Ascending aorta (tissue), 2 donors: Measurements from ENCODE around the gene PPARA. TPM values are rescaled to one million over a fixed set of nuclear protein-coding genes. Genes with fewer than 3 reads are reported as not detected.

Experiments used
- DNase-seq, 2 donors: peaks; one replicate each; pipeline ENCODE4 v3.0.0-alpha.2; 2019; ENCODE audit warnings: low spot score in 2 of 2
- H3K27ac ChIP-seq, 2 donors: fragments of 200-600 bp; sonication (generic); one replicate each; pipeline ENCODE4 v1.5.1; 2016 to 2017; ENCODE audit warnings: mild to moderate bottlenecking in 1 of 2
- H3K27me3 ChIP-seq: fragments of 200-600 bp; sonication (generic); one replicate; pipeline ENCODE4 v1.5.1; 2017
- H3K36me3 ChIP-seq, 2 donors: fragments of 200-600 bp; sonication (generic); one replicate each; pipeline ENCODE4 v1.5.1; 2016
- H3K4me1 ChIP-seq, 2 donors: fragments of 200-600 bp; sonication (generic); one replicate each; pipeline ENCODE4 v1.5.1; 2016 to 2017; ENCODE audit warnings: mild to moderate bottlenecking in 1 of 2
- H3K4me3 ChIP-seq, 2 donors: fragments of 200-600 bp; sonication (generic); one replicate each; pipeline ENCODE4 v1.5.1; 2016 to 2017; ENCODE audit warnings: mild to moderate bottlenecking in 1 of 2
- H3K9me3 ChIP-seq, 2 donors: fragments of 200-600 bp; sonication (generic); one replicate each; pipeline ENCODE4 v1.5.1; 2016
- CTCF ChIP-seq, 3 experiments: fragments of 200-600 bp in 2 of 3; fragments of 450-650 bp in 1 of 3; sonication (generic) in 2 of 3; IDR thresholded peaks; one replicate each; pipeline ENCODE4 v1.5.1; 2016 to 2019; ENCODE audit warnings: antibody characterized with exemption in 3 of 3, mild to moderate bottlenecking in 1 of 3, moderate library complexity in 1 of 3
- intact Hi-C: fragments of 100-400 bp; cut with DNase I; formaldehyde crosslinking; loops from one replicate; pipeline ENCODE4 v1.15.1; 2023
- total RNA-seq: library from RNA; depleted of rRNA; stranded (reverse); fragments of >200 nt; gene quantifications from one replicate; pipeline ENCODE4 v1.1.0, GENCODE V29; 2016

PPARA gene
- total RNA-seq, 1 donor from 2014 or later, result 20.1 TPM

- DNase-seq, result no peak
- peaks cover 16 to 39% of the 10 kb centered on the region in 2 donors for H3K36me3 ChIP-seq
- H3K27ac ChIP-seq, result peak overlapping the region; percentile 72 to 94
Measured at GRCh38 chr22:46111645-46112306, 38.5 kb upstream of the PPARA start.

DNA sequence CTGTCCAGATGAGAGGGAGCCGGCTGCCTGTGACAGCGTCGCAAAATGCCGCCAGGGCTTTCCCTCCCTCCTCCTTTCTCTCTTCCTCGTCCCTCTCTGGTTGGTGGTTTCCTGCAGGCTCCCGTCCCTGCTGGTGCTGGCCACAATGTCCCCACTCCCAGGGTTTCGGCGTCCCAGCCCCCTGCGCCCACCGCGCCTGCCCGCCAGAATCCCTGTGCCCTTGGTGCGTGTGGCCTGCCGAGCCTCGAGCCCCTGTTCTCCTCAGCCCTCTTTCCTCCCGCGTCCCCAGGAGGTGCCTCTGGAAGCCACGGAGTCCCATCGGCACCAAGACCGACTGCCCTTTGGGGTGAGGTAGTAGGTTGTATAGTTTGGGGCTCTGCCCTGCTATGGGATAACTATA, 37.9 kb upstream of the PPARA start:
- intact Hi-C loops, result loop anchor here (10.0 kb wide), 1 partner anchor 798 kb away; no protein-coding TSS in a partner anchor
- Histone ChIP-seq H3K9me3 (no peaks in the 10 kb centered on the region), H3K27me3 (no peaks in the 10 kb centered on the region), H3K4me3 (no peak overlapping the region), H3K27ac (peak overlapping the region; percentile 72 to 94), H3K4me1 (peaks cover 33 to 68% of the 10 kb centered on the region in 2 donors), H3K36me3 (peaks cover 16 to 39% of the 10 kb centered on the region in 2 donors)
- no peak for TF ChIP-seq CTCF (IDR thresholded peaks at IDR 0.05)
- no peak for DNase-seq

More at GRCh38 chr22:46111645-46112306, 38.5 kb upstream of the PPARA start:
- H3K4me1 ChIP-seq, result peaks cover 39 to 73% of the 10 kb centered on the region in 2 donors
- peak in 1 of 3 experiments; percentile 7 for TF ChIP-seq CTCF (IDR thresholded peaks at IDR 0.05)
- intact Hi-C loops, result loop anchor here (10.0 kb wide), 1 partner anchor 797 kb away; no protein-coding TSS in a partner anchor
- H3K27me3 ChIP-seq, result no peaks in the 10 kb centered on the region
- no peak overlapping the region for H3K4me3 ChIP-seq
- no peaks in the 10 kb centered on the region for H3K9me3 ChIP-seq

DNA sequence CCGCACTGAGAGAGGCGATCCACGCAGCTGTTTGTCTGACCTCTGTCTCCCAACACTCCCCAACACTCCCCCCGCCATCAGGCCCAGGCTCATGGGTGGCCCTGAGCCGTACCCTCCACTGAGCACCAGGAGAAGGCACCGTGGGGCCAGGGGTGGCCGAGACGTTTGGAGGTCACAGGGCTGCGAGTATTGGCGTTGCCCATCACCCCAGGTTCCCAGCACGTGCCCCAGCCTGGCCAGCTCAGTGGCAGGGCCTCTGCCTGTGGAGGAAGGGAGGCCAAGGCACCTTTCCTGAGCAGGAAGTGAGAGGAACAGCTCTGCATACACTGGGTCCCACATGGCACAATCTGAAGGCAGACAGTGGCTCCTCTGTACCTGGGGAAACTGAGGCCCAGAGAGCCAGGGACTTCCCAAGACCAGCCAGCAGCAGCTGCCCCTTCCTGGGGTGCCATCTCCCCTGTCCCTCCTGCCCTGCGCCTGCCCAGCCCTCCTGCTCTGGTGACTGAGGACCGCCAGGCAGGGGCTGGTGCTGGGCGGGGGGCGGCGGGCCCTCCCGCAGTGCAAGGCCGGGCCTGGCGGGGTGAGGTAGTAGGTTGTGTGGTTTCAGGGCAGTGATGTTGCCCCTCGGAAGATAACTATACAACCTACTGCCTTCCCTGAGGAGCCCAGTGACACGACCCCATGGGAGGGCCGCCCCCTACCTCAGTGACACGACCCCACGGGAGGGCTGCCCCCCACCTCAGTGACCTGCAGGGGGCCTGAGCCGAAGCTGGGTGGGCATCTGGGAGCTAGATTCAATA, 37.0 kb upstream of the PPARA start:
- no peak for DNase-seq
- H3K4me1 ChIP-seq, result peaks cover 28 to 59% of the 10 kb centered on the region in 2 donors
- H3K27me3 ChIP-seq, result no peaks in the 10 kb centered on the region
- no peak for TF ChIP-seq CTCF (IDR thresholded peaks at IDR 0.05)
- H3K36me3 ChIP-seq, result peaks cover 16 to 39% of the 10 kb centered on the region in 2 donors
- no peaks in the 10 kb centered on the region for H3K9me3 ChIP-seq
- H3K4me3 ChIP-seq, result no peak overlapping the region
- intact Hi-C loops, result loop anchor here (10.0 kb wide), 1 partner anchor 799 kb away; no protein-coding TSS in a partner anchor
- H3K27ac ChIP-seq, result peak overlapping the region; percentile 72 to 94

- TF ChIP-seq CTCF (IDR thresholded peaks at IDR 0.05), result no peak
- Histone ChIP-seq H3K27ac (peak overlapping the region; percentile 72 to 94), H3K36me3 (peaks cover 16 to 39% of the 10 kb centered on the region in 2 donors), H3K4me3 (no peak overlapping the region), H3K9me3 (no peaks in the 10 kb centered on the region), H3K27me3 (no peaks in the 10 kb centered on the region), H3K4me1 (peaks cover 23 to 52% of the 10 kb centered on the region in 2 donors)
- intact Hi-C loops, result loop anchor here (2.0 to 10.0 kb wide), 2 partner anchors 37 to 799 kb away; no protein-coding TSS in a partner anchor
- no peak for DNase-seq
Measured at GRCh38 chr22:46113910-46114517, 36.3 kb upstream of the PPARA start.
